HCT116 (cell line): Measurements from ENCODE around the gene BMAL1. TPM values are rescaled to one million over a fixed set of nuclear protein-coding genes. Genes with fewer than 3 reads are reported as not detected.

ENCODE experiments used
- ATAC-seq: fragments of 200-7000 bp; cut with Tn5 transposase; 2 replicates; pipeline ENCODE4 v1.9.1; 2020; ENCODE audit warnings: mild to moderate bottlenecking, moderate library complexity
- BruUV-seq: library from RNA; stranded (reverse); fragments of 400-500 nt; replicated peaks from 2 replicates; lab custom pipeline; 2021; lab: Mats Ljungman, UMichigan
- CTCF ChIA-PET: fragments of 300-600 bp; sonication (Branson Sonifier 250); formaldehyde crosslinking; loops from one replicate; lab custom pipeline; 2021; ENCODE audit warnings: antibody characterized with exemption; lab: Charles Lee
- POLR2A ChIA-PET: fragments of 300-600, 350-600 bp; sonication (Branson Sonifier 250); formaldehyde crosslinking; loops from one replicate; lab custom pipeline; 2021; ENCODE audit warnings: antibody characterized with exemption; lab: Charles Lee
- RAD21 ChIA-PET, 2 experiments: fragments of 300-600 bp; sonication (Branson Sonifier 250); formaldehyde crosslinking; loops; one replicate each; lab custom pipeline; 2023; ENCODE audit warnings: low total read pairs in 2 of 2; ENCODE audit not compliant: uncharacterized antibody in 2 of 2, unreplicated experiment in 2 of 2, low non-redundant PET in 1 of 2; lab: Charles Lee
- DNase-seq: peaks from one replicate; pipeline ENCODE4 v3.0.0-alpha.2; 2010; ENCODE audit warnings: low read depth, low spot score
- H2AFZ ChIP-seq: fragments of 200-600 bp; shearing (Covaris generic), sonication (generic); 2 replicates; pipeline ENCODE4 v1.6.1; 2017; ENCODE audit warnings: low read depth, mixed run types, mixed read lengths, antibody characterized with exemption, low read length; ENCODE audit not compliant: poor library complexity, severe bottlenecking
- H3K27ac ChIP-seq: 2 replicates; pipeline ENCODE4 v1.5.1; 2012; ENCODE audit warnings: low read depth, low read length
- H3K27me3 ChIP-seq: fragments of 200-600 bp; sonication (generic); 2 replicates; pipeline ENCODE4 v1.6.1; 2016; ENCODE audit warnings: mixed run types, low read length, mixed read lengths; ENCODE audit not compliant: insufficient read depth
- H3K36me3 ChIP-seq, 2 experiments: fragments of 200-500 bp in 1 of 2; fragments of 200-600 bp in 1 of 2; sonication (Bioruptor generic) in 1 of 2; sonication (generic) in 1 of 2; 2 replicates each; pipeline versions ENCODE4 v1.5.1 to v1.6.1; 2014 to 2016; ENCODE audit warnings: low read length in 2 of 2, inconsistent platforms in 1 of 2, mixed read lengths in 1 of 2, mixed run types in 1 of 2; ENCODE audit not compliant: insufficient read depth in 2 of 2, control insufficient read depth in 1 of 2
- H3K4me1 ChIP-seq, 2 experiments: fragments of 200-600 bp in 1 of 2; sonication (generic) in 1 of 2; 2 replicates each; pipeline versions ENCODE4 v1.5.1 to v1.6.1; 2012 to 2017; ENCODE audit warnings: low read length in 2 of 2, inconsistent platforms in 1 of 2, mild to moderate bottlenecking in 1 of 2, mixed read lengths in 1 of 2, mixed run types in 1 of 2, moderate library complexity in 1 of 2; ENCODE audit not compliant: insufficient read depth in 2 of 2, control insufficient read depth in 1 of 2
- H3K4me2 ChIP-seq: fragments of 200-600 bp; sonication (generic); 2 replicates; pipeline ENCODE4 v1.6.1; 2017; ENCODE audit warnings: mixed run types, low read length, mixed read lengths
- H3K4me3 ChIP-seq, 2 experiments: fragments of 200-600 bp in 1 of 2; sonication (generic) in 1 of 2; replicated peaks in 1 of 2; 2 replicates each; pipeline ENCODE4 v1.5.1; 2011 to 2016; ENCODE audit warnings: low read length in 2 of 2, control low read depth in 1 of 2, low read depth in 1 of 2, mild to moderate bottlenecking in 1 of 2, mixed read lengths in 1 of 2, mixed run types in 1 of 2
- H3K79me2 ChIP-seq: fragments of 200-600 bp; sonication (generic); 2 replicates; pipeline ENCODE4 v1.6.1; 2017; ENCODE audit warnings: mild to moderate bottlenecking, mixed run types, low read length, moderate library complexity, mixed read lengths; ENCODE audit not compliant: insufficient read depth
- H3K9ac ChIP-seq: fragments of 200-600 bp; sonication (generic); 2 replicates; pipeline ENCODE4 v1.6.1; 2016; ENCODE audit warnings: low read length, mixed read lengths
- H3K9me2 ChIP-seq: fragments of 200-600 bp; sonication (generic), shearing (Covaris generic); 2 replicates; pipeline ENCODE4 v1.6.1; 2017; ENCODE audit warnings: mixed run types, mild to moderate bottlenecking, moderate library complexity; ENCODE audit not compliant: insufficient read depth
- H3K9me3 ChIP-seq, 2 experiments: fragments of 200-500 bp in 1 of 2; fragments of 200-600 bp in 1 of 2; sonication (Bioruptor generic) in 1 of 2; sonication (generic) in 1 of 2; 2 replicates each; pipeline ENCODE4 v1.6.1; 2014 to 2017; ENCODE audit warnings: low read length in 2 of 2, mixed read lengths in 2 of 2, inconsistent platforms in 1 of 2, low read depth in 1 of 2, mild to moderate bottlenecking in 1 of 2, mixed run types in 1 of 2, moderate library complexity in 1 of 2; ENCODE audit not compliant: control insufficient read depth in 1 of 2, insufficient read depth in 1 of 2
- H4K20me1 ChIP-seq: fragments of 200-600 bp; sonication (generic), shearing (Covaris generic); 2 replicates; pipeline ENCODE4 v1.6.1; 2017; ENCODE audit warnings: mixed run types, mild to moderate bottlenecking, moderate library complexity; ENCODE audit not compliant: insufficient read depth
- CBX3 ChIP-seq: IDR thresholded peaks from 2 replicates; pipeline ENCODE4 v1.6.1; 2012; ENCODE audit warnings: low read depth
- CEBPB ChIP-seq: IDR thresholded peaks from 2 replicates; pipeline ENCODE4 v1.6.1; 2012; ENCODE audit warnings: low read depth
- EGR1 ChIP-seq: IDR thresholded peaks from 2 replicates; pipeline ENCODE4 v1.6.1; 2012; ENCODE audit warnings: low read depth
- ELF1 ChIP-seq: IDR thresholded peaks from 2 replicates; pipeline ENCODE4 v1.6.1; 2012; ENCODE audit warnings: low read depth, borderline replicate concordance
- EZH2 ChIP-seq: fragments of 200-600 bp; sonication (generic); IDR thresholded peaks from 2 replicates; pipeline ENCODE4 v1.6.1; 2017; ENCODE audit warnings: antibody characterized with exemption, mixed run types
- EZH2phosphoT487 ChIP-seq: fragments of 200-600 bp; IDR thresholded peaks from 2 replicates; pipeline ENCODE4 v1.6.1; 2018; ENCODE audit warnings: antibody characterized with exemption, borderline replicate concordance
- JUND ChIP-seq: IDR thresholded peaks from 2 replicates; pipeline ENCODE4 v1.6.1; 2012
- MAX ChIP-seq: IDR thresholded peaks from 2 replicates; pipeline ENCODE4 v1.6.1; 2012
- POLR2AphosphoS5 ChIP-seq: IDR thresholded peaks from 2 replicates; pipeline ENCODE4 v1.6.1; 2011; ENCODE audit warnings: mild to moderate bottlenecking, low read depth, low read length, moderate library complexity
- RAD21 ChIP-seq: IDR thresholded peaks from 2 replicates; pipeline ENCODE4 v1.6.1; 2012; ENCODE audit warnings: low read depth, mild to moderate bottlenecking
- REST ChIP-seq: IDR thresholded peaks from 2 replicates; pipeline ENCODE4 v1.6.1; 2012; ENCODE audit warnings: low read depth
- SIN3A ChIP-seq: IDR thresholded peaks from 2 replicates; pipeline ENCODE4 v1.6.1; 2012; ENCODE audit warnings: low read depth
- SP1 ChIP-seq: IDR thresholded peaks from 2 replicates; pipeline ENCODE4 v1.6.1; 2012; ENCODE audit warnings: low read depth
- TCF7L2 ChIP-seq: IDR thresholded peaks from 2 replicates; pipeline ENCODE4 v1.7.0; 2011; ENCODE audit warnings: borderline replicate concordance, inconsistent platforms; ENCODE audit not compliant: insufficient read depth, insufficient read length; ENCODE audit errors: extremely low read depth
- ZBTB33 ChIP-seq: IDR thresholded peaks from 2 replicates; pipeline ENCODE4 v1.6.1; 2011; ENCODE audit warnings: mild to moderate bottlenecking, low read length, moderate library complexity; ENCODE audit not compliant: insufficient replicate concordance; ENCODE audit errors: extremely low read depth
- ZFX ChIP-seq: fragments of 450-650 bp; IDR thresholded peaks from 2 replicates; pipeline ENCODE4 v1.6.1; 2017
- intact Hi-C: fragments of 100-400 bp; cut with micrococcal nuclease; formaldehyde crosslinking; loops from 2 replicates; pipeline ENCODE4 v1.10.0; 2022
- total RNA-seq: library from RNA; stranded (reverse); gene quantifications from one replicate; pipeline ENCODE4 v1.2.1, GENCODE V29; 2021; ENCODE audit not compliant: unreplicated experiment

BMAL1 gene
- total RNA-seq, 1 experiment from 2014 or later: 17.6 TPM

GRCh38 chr11:13362596-13363109, 85.1 kb downstream of the BMAL1 start:
- H3K9me2 ChIP-seq: no peaks in the 10 kb centered on the region
- no TSS peak for BruUV-seq
- no peak for ATAC-seq
- H3K9me3 ChIP-seq: no peaks in the 10 kb centered on the region
- H3K4me1 ChIP-seq: peaks cover 0 to 19% of the 10 kb centered on the region in 2 experiments; a peak in 1 of 4 replicates
- no peak overlapping the region for H3K9ac ChIP-seq
- POLR2A ChIA-PET: no interaction called here
- no peaks in the 10 kb centered on the region for H3K79me2 ChIP-seq
- H4K20me1 ChIP-seq: no peaks in the 10 kb centered on the region
- H2AFZ ChIP-seq: no peak overlapping the region
- CTCF ChIA-PET: interaction anchor here (0.6 to 1.2 kb wide), 2 partner anchors 8 to 26 kb away, joined by 3 to 6 read pairs; no protein-coding TSS in a partner anchor
- no peak overlapping the region for H3K4me3 ChIP-seq
- TF ChIP-seq POLR2AphosphoS5: no peak
- TF ChIP-seq EZH2phosphoT487: no peak
- TF ChIP-seq MAX: no peak
- TF ChIP-seq EZH2: no peak
- no peak for TF ChIP-seq EGR1
- TF ChIP-seq SIN3A: no peak
- H3K4me2 ChIP-seq: no peak overlapping the region
- no peak overlapping the region for H3K27ac ChIP-seq
- no peaks in the 10 kb centered on the region; a peak in 1 of 4 replicates for H3K36me3 ChIP-seq
- H3K27me3 ChIP-seq: no peaks in the 10 kb centered on the region
- RAD21 ChIA-PET: no interaction called here
- DNase-seq: no peak
- intact Hi-C loops: no loop called here

- intact Hi-C loops: no loop called here
- no peak for ATAC-seq
- CTCF ChIA-PET: no interaction called here
- no peak for TF ChIP-seq CBX3
- TF ChIP-seq EZH2: no peak
- TF ChIP-seq ELF1: no peak
- no peak for TF ChIP-seq ZBTB33
- TF ChIP-seq SP1: no peak
- no peak for TF ChIP-seq REST
- TF ChIP-seq CEBPB: no peak
- TF ChIP-seq RAD21: no peak
- TF ChIP-seq SIN3A: no peak
- TF ChIP-seq MAX: no peak
- TF ChIP-seq JUND: no peak
- TF ChIP-seq ZFX: no peak
- no peak for TF ChIP-seq TCF7L2
Observed at GRCh38 chr11:13364388-13364787, 86.8 kb downstream of the BMAL1 start.

More at GRCh38 chr11:13364388-13364787, 86.8 kb downstream of the BMAL1 start:
- no peak overlapping the region for H2AFZ ChIP-seq
- peak overlapping the region; percentile 33 for H3K4me2 ChIP-seq
- ChIA-PET RAD21 (no interaction called here), POLR2A (no interaction called here)
- BruUV-seq: no TSS peak
- H4K20me1 ChIP-seq: no peaks in the 10 kb centered on the region
- no peaks in the 10 kb centered on the region; a peak in 1 of 4 replicates for H3K36me3 ChIP-seq
- no peak overlapping the region for H3K9ac ChIP-seq
- H3K9me3 ChIP-seq: no peaks in the 10 kb centered on the region
- no peaks in the 10 kb centered on the region for H3K27me3 ChIP-seq
- no peak overlapping the region for H3K27ac ChIP-seq
- DNase-seq: no peak
- H3K79me2 ChIP-seq: no peaks in the 10 kb centered on the region
- no peaks in the 10 kb centered on the region for H3K9me2 ChIP-seq
- no peak overlapping the region for H3K4me3 ChIP-seq
- H3K4me1 ChIP-seq: peaks cover 0 to 12% of the 10 kb centered on the region in 2 experiments; a peak in 1 of 4 replicates
